Activated gamma-delta T cell (primary cell): ENCODE results near the gene SCLY.

ENCODE experiments used
- DNase-seq: peaks from one replicate; lab custom pipeline; 2025; lab: John Stamatoyannopoulos, UW

The SCLY gene

GRCh38 chr2:238069877-238070276 lies 9.1 kb downstream of the SCLY start:
- no peak for DNase-seq

- no peak for DNase-seq
These were observed 14.6 kb downstream of the SCLY start for GRCh38 chr2:238075397-238075796.

- DNase-seq: no peak
These were observed 16.5 kb downstream of the SCLY start for GRCh38 chr2:238077292-238077691.

GRCh38 chr2:238079874-238080327 lies 19.1 kb downstream of the SCLY start:
- DNase-seq: no peak

GRCh38 chr2:238080518-238080917 lies 19.7 kb downstream of the SCLY start:
- DNase-seq: no peak

GRCh38 chr2:238081150-238081549 lies 20.3 kb downstream of the SCLY start:
- DNase-seq: no peak

- DNase-seq: no peak
These were observed 20.8 kb downstream of the SCLY start for GRCh38 chr2:238081561-238081960.

GRCh38 chr2:238082151-238082550 lies 21.4 kb downstream of the SCLY start:
- DNase-seq: no peak

- no peak for DNase-seq
These were observed 22.0 kb downstream of the SCLY start for GRCh38 chr2:238082827-238083226.

- DNase-seq: no peak
These were observed 23.1 kb downstream of the SCLY start for GRCh38 chr2:238083919-238084318.

GRCh38 chr2:238084761-238085160 lies 24.0 kb downstream of the SCLY start:
- no peak for DNase-seq

GRCh38 chr2:238085899-238086298 lies 25.1 kb downstream of the SCLY start:
- no peak for DNase-seq

GRCh38 chr2:238087211-238087610 lies 26.4 kb downstream of the SCLY start:
- no peak for DNase-seq

GRCh38 chr2:238090887-238091286 lies 30.1 kb downstream of the SCLY start:
- no peak for DNase-seq

- no peak for DNase-seq
These were observed 30.7 kb downstream of the SCLY start for GRCh38 chr2:238091436-238092060.

GRCh38 chr2:238092486-238093035 lies 31.8 kb downstream of the SCLY start:
- no peak for DNase-seq

- no peak for DNase-seq
These were observed 32.7 kb downstream of the SCLY start for GRCh38 chr2:238093181-238094140.

- DNase-seq: no peak
These were observed 33.7 kb downstream of the SCLY start for GRCh38 chr2:238094438-238095022.

- DNase-seq: no peak
These were observed 34.3 kb downstream of the SCLY start for GRCh38 chr2:238095143-238095542.

GRCh38 chr2:238096311-238097011 lies 35.7 kb downstream of the SCLY start:
- no peak for DNase-seq

GRCh38 chr2:238097201-238097987 lies 36.6 kb downstream of the SCLY start:
- DNase-seq: no peak
